Measurements from ENCODE around the gene RAPGEF5.
A peak's percentile ranks its signal among the peaks of the same experiment; 100 is the strongest.

RAPGEF5 gene

DNA sequence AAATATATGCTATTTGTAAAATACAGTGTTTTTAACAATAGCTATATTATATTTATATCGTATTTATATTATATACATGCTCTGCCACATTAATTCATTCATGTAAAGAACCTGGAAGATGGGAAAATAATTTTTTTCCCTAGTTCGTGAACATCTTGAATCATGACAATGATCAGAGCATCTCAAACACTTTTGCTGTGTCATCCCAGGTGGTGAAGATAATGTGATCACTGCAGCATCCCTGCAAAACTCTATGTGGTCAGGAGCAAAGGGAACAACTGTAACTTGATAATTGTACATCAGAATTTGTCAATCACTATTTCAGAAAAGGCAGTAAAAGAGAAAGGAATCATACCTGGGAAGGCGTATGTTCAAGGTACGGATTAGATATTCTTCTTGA, 39.3 kb downstream of the RAPGEF5 start:
- ATAC-seq (no peak), DNase-seq (ENCODE audit: low spot score in 2 of 2) (no peak)
- Mint-ChIP-seq H3K4me1 (no peaks in the 10 kb centered on the region), H3K36me3 (no peaks in the 10 kb centered on the region), H3K4me3 (no peak overlapping the region), H3K27ac (no peak overlapping the region), H3K9me3 (no peaks in the 10 kb centered on the region)

DNA sequence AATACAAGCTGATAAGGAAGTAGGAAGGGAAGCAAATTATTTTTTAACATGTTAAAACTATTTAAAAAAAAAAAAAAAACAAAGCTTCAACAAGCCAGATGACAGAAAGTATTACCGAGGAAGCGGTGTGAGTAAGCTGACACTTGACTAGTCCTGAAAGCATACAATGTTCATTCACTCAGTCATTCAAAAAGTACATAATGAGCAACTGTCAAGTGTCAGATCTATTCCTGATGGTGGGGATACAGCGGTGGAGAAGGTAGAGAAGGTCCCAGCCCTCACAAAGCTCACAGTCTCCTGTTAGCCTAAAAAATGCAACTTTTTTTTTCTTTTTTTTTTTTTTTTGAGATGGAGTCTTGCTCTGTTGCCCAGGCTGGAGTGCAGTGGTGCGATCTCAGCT, 40.0 kb downstream of the RAPGEF5 start:
- Mint-ChIP-seq H3K27ac (no peak overlapping the region), H3K4me1 (no peaks in the 10 kb centered on the region), H3K9me3 (no peaks in the 10 kb centered on the region), H3K36me3 (no peaks in the 10 kb centered on the region), H3K4me3 (no peak overlapping the region)
- ATAC-seq = peak; percentile 80
- no peak for DNase-seq (ENCODE audit: low spot score in 2 of 2)

DNA sequence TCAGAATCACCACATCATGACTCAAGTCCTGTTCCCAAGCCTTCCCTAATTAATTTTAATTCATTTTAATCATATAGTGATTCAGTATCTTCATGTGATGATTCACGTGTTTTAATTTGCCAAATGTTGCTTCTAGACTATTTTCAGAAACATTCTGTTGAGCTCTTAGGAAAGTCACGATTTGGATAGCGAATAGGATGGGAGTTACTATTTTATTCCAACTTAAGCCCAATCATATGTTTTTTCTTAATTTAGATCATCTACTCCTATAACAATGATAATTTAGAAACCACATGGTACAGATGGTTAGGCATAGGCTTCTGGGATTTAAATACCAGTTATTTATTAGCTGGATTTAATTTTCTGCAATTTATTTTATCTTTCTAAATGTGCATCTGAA, 49.1 kb downstream of the RAPGEF5 start:
- DNase-seq (ENCODE audit: low spot score in 2 of 2) = no peak
- Mint-ChIP-seq H3K4me1 (no peaks in the 10 kb centered on the region), H3K9me3 (peaks cover 5% of the 10 kb centered on the region), H3K4me3 (no peak overlapping the region), H3K36me3 (no peaks in the 10 kb centered on the region), H3K27ac (no peak overlapping the region)
- no peak for ATAC-seq

DNA sequence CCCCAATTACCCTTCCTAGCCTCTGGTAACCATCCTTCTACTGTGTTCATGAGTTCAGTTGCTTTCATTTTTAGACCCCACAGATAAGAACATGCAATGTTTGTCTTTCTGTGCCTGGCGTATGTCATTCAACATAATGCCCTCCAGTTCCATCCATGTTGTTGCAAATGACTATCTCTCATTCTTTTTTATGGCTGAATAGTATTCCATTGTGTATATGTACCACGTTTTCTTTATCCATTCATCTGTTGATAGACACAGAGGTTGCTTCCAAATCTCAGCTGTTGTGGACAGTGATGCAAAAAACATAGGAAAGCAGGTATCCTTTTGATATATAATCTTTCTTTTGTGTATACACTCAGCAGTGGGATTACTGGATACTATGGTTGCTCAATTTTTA, 51.2 kb downstream of the RAPGEF5 start:
- Mint-ChIP-seq H3K9me3 (peaks cover 5% of the 10 kb centered on the region), H3K36me3 (no peaks in the 10 kb centered on the region)
- no peak for DNase-seq (ENCODE audit: low spot score in 2 of 2)

GRCh38 chr7:22302951-22303423, 54.0 kb downstream of the RAPGEF5 start:
- Mint-ChIP-seq H3K27ac (no peak overlapping the region), H3K4me1 (no peaks in the 10 kb centered on the region)

More for the DNA sequence above, 51.2 kb downstream of the RAPGEF5 start:
- no peaks in the 10 kb centered on the region for H3K4me1 Mint-ChIP-seq
- no peak overlapping the region for H3K27ac Mint-ChIP-seq
- H3K4me3 Mint-ChIP-seq = no peak overlapping the region
- ATAC-seq = no peak

GRCh38 chr7:22302193-22302592, 54.8 kb downstream of the RAPGEF5 start:
- Mint-ChIP-seq H3K4me3 (no peak overlapping the region), H3K27ac (no peak overlapping the region), H3K4me1 (no peaks in the 10 kb centered on the region), H3K9me3 (peaks cover 5% of the 10 kb centered on the region), H3K36me3 (no peaks in the 10 kb centered on the region)
- DNase-seq (ENCODE audit: low spot score in 2 of 2) (no peak), ATAC-seq (no peak)

More at GRCh38 chr7:22302951-22303423, 54.0 kb downstream of the RAPGEF5 start:
- Mint-ChIP-seq H3K9me3 (peaks cover 5% of the 10 kb centered on the region), H3K4me3 (no peak overlapping the region), H3K36me3 (no peaks in the 10 kb centered on the region)
- ATAC-seq (no peak), DNase-seq (ENCODE audit: low spot score in 2 of 2) (no peak)

DNA sequence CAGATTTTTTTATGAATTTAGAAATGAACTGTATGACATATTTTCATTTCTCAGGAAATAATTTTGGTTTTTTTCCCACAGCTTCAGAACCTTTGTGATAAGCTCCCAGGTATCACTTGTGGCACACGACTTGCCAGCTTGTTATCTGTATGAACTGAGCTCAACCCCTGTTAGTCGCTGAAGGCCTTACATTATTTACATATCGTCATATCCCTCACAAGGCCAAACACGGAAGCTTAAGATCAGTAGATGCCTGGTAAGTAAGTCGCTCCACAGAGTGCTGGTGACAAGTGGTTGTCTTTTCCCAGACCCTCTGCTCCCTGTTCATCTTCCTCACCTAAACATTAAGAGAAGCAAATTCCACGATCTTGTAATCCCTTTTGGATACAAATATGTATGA, 55.2 kb downstream of the RAPGEF5 start:
- Mint-ChIP-seq H3K27ac (no peak overlapping the region), H3K4me1 (no peaks in the 10 kb centered on the region), H3K9me3 (peaks cover 5% of the 10 kb centered on the region), H3K4me3 (no peak overlapping the region), H3K36me3 (no peaks in the 10 kb centered on the region)
- ATAC-seq (no peak), DNase-seq (ENCODE audit: low spot score in 2 of 2) (no peak)

GRCh38 chr7:22300839-22301238, 56.1 kb downstream of the RAPGEF5 start:
- no peaks in the 10 kb centered on the region for H3K4me1 Mint-ChIP-seq
- H3K36me3 Mint-ChIP-seq = no peaks in the 10 kb centered on the region
- no peak overlapping the region for H3K27ac Mint-ChIP-seq

GRCh38 chr7:22296916-22297315, 60.0 kb downstream of the RAPGEF5 start:
- Mint-ChIP-seq H3K4me1 (peaks cover 13% of the 10 kb centered on the region), H3K27ac (no peak overlapping the region), H3K4me3 (no peak overlapping the region), H3K9me3 (no peaks in the 10 kb centered on the region), H3K36me3 (no peaks in the 10 kb centered on the region)
- ATAC-seq (no peak), DNase-seq (ENCODE audit: low spot score in 2 of 2) (no peak)

More at GRCh38 chr7:22300839-22301238, 56.1 kb downstream of the RAPGEF5 start:
- DNase-seq (ENCODE audit: low spot score in 2 of 2) (no peak), ATAC-seq (no peak)
- Mint-ChIP-seq H3K4me3 (no peak overlapping the region), H3K9me3 (peaks cover 4% of the 10 kb centered on the region)

- H3K36me3 Mint-ChIP-seq = no peaks in the 10 kb centered on the region
- ATAC-seq = peak; percentile 38
- DNase-seq (ENCODE audit: low spot score in 2 of 2) = no peak
- no peak overlapping the region for H3K27ac Mint-ChIP-seq
- H3K4me3 Mint-ChIP-seq = no peak overlapping the region
- peaks cover 13% of the 10 kb centered on the region for H3K4me1 Mint-ChIP-seq
- no peaks in the 10 kb centered on the region for H3K9me3 Mint-ChIP-seq
These were observed 60.7 kb downstream of the RAPGEF5 start for GRCh38 chr7:22296265-22296566.

- no peaks in the 10 kb centered on the region for H3K9me3 Mint-ChIP-seq
- DNase-seq (ENCODE audit: low spot score in 2 of 2) (no peak), ATAC-seq (no peak)
- no peak overlapping the region for H3K27ac Mint-ChIP-seq
- peaks cover 13% of the 10 kb centered on the region for H3K4me1 Mint-ChIP-seq
- no peak overlapping the region for H3K4me3 Mint-ChIP-seq
- no peaks in the 10 kb centered on the region for H3K36me3 Mint-ChIP-seq
These were observed 61.3 kb downstream of the RAPGEF5 start for GRCh38 chr7:22295402-22296264.

DNA sequence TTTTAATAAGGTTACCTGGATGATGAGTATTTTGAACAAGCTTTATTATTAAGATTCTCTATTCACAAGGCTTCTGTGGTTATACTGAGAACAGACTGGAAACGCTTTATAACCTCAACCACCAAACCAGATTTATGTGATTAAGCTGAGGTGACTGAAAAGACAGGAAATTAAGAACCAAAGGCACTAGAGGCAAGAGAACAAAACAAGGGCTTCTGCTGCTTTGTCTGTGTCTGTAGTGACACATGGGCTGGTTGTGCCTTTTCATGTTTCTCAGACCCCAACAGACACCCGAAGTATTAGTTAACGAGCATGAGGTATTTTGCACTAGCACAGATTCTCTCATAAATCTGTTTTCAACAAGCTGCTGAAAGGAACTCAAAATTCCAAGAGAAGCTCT, 64.4 kb downstream of the RAPGEF5 start:
- Mint-ChIP-seq H3K4me3 (no peak overlapping the region), H3K4me1 (peaks cover 13% of the 10 kb centered on the region), H3K36me3 (no peaks in the 10 kb centered on the region), H3K27ac (no peak overlapping the region), H3K9me3 (peaks cover 8% of the 10 kb centered on the region)
- DNase-seq (ENCODE audit: low spot score in 2 of 2) (no peak), ATAC-seq (peak; percentile 76)

- Mint-ChIP-seq H3K36me3 (no peaks in the 10 kb centered on the region), H3K9me3 (peaks cover 8% of the 10 kb centered on the region), H3K27ac (no peak overlapping the region), H3K4me3 (no peak overlapping the region), H3K4me1 (peaks cover 13% of the 10 kb centered on the region)
- no peak for DNase-seq (ENCODE audit: low spot score in 2 of 2)
- ATAC-seq = no peak
These were observed 65.0 kb downstream of the RAPGEF5 start for GRCh38 chr7:22291977-22292376.

DNA sequence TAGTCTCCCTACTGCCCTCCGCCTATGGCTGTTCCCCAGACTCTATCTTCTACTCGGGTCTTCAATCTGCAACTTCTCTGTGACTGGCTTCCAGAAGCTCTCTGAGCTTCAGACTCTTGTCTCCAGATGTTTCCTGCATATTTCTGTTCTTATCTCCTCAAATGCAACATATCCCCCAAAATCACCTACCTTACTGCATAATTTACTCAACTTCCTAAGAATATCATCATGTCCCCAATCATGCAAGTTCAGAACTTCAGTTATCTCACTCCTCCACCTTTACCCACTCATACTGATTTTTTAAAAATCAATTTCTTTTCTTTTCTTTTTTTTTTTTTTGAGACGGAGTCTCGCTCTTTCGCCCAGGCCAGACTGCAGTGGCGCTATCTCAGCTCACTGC, 68.8 kb downstream of the RAPGEF5 start:
- ATAC-seq (no peak), DNase-seq (ENCODE audit: low spot score in 2 of 2) (no peak)
- H3K4me1 Mint-ChIP-seq = peaks cover 5% of the 10 kb centered on the region
- H3K27ac Mint-ChIP-seq = no peak overlapping the region
- peaks cover 8% of the 10 kb centered on the region for H3K9me3 Mint-ChIP-seq
- H3K36me3 Mint-ChIP-seq = no peaks in the 10 kb centered on the region
- no peak overlapping the region for H3K4me3 Mint-ChIP-seq

DNA sequence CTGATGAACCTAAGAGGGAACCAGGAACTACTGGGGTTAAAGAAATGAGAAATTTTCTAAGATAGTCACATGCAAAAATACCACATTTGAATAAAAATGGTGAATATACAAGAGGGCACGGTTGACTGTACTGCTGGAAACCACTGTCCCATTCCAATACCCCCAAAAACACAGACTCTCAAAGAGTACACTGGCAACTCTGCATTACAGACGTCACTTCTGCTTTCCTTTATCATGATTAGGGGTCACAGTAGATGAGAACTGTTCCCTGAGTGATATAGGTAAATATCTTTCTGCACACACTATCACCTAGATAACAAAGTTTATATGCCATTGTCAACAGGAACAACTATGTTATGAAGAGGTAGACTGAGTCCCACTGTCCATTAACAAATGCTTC, 69.5 kb downstream of the RAPGEF5 start:
- Mint-ChIP-seq H3K4me3 (no peak overlapping the region), H3K36me3 (no peaks in the 10 kb centered on the region), H3K9me3 (peaks cover 8% of the 10 kb centered on the region), H3K27ac (no peak overlapping the region), H3K4me1 (no peaks in the 10 kb centered on the region)
- no peak for DNase-seq (ENCODE audit: low spot score in 2 of 2)
- no peak for ATAC-seq

- H3K27ac Mint-ChIP-seq = no peak overlapping the region
- no peak for DNase-seq (ENCODE audit: low spot score in 2 of 2)
- no peak overlapping the region for H3K4me3 Mint-ChIP-seq
- no peaks in the 10 kb centered on the region for H3K4me1 Mint-ChIP-seq
- H3K9me3 Mint-ChIP-seq = peaks cover 8% of the 10 kb centered on the region
- no peak for ATAC-seq
- H3K36me3 Mint-ChIP-seq = no peaks in the 10 kb centered on the region
These were observed 70.5 kb downstream of the RAPGEF5 start for GRCh38 chr7:22286436-22286835.
